SK-N-MC (cell line): ENCODE results near the gene IP6K1.

Experiments
- DNase-seq: peaks from one replicate; pipeline ENCODE4 v3.0.0-alpha.2; 2011; ENCODE audit warnings: low read depth, low spot score
- H3K27ac ChIP-seq: fragments of 200-600 bp; sonication (generic); 2 replicates; pipeline ENCODE4 v1.5.1; 2016; ENCODE audit warnings: mixed run types
- H3K36me3 ChIP-seq: fragments of 200-600 bp; sonication (generic); 2 replicates; pipeline ENCODE4 v1.6.1; 2017; ENCODE audit warnings: antibody characterized with exemption, low read length, mixed read lengths; ENCODE audit not compliant: insufficient read depth
- H3K4me3 ChIP-seq: fragments of 200-600 bp; sonication (generic); 2 replicates; pipeline ENCODE4 v1.5.1; 2016
- H3K9ac ChIP-seq: fragments of 200-600 bp; sonication (generic); 2 replicates; pipeline ENCODE4 v1.8.0; 2017; ENCODE audit warnings: mixed run types, mixed read lengths; ENCODE audit not compliant: insufficient read length
- H3K9me3 ChIP-seq: fragments of 200-600 bp; sonication (generic); 2 replicates; pipeline ENCODE4 v1.6.1; 2017; ENCODE audit warnings: low read depth, mild to moderate bottlenecking, antibody characterized with exemption, low read length, moderate library complexity, mixed read lengths
- EZH2 ChIP-seq: fragments of 200-600 bp; sonication (generic); IDR thresholded peaks from one replicate; pipeline ENCODE4 v1.6.1; 2017; ENCODE audit warnings: antibody characterized with exemption
- FOXP2 ChIP-seq: optimal IDR thresholded peaks from 2 replicates; pipeline ENCODE3; 2011; ENCODE audit warnings: mild to moderate bottlenecking, moderate library complexity; ENCODE audit not compliant: insufficient read depth; ENCODE audit errors: extremely low read length, control extremely low read depth
- POLR2AphosphoS5 ChIP-seq: IDR thresholded peaks from 2 replicates; pipeline ENCODE4 v1.6.1; 2012; ENCODE audit warnings: mild to moderate bottlenecking, low read depth, low read length, borderline replicate concordance

The IP6K1 gene

GRCh38 chr3:49805897-49806701, 19.8 kb upstream of the IP6K1 start:
- DNase-seq, result no peak
- Histone ChIP-seq H3K4me3 (peak overlapping the region; percentile 68), H3K36me3 (no peaks in the 10 kb centered on the region), H3K27ac (peak overlapping the region; percentile 97), H3K9ac (peak overlapping the region; percentile 69), H3K9me3 (no peaks in the 10 kb centered on the region)
- TF ChIP-seq FOXP2 (no peak), POLR2AphosphoS5 (peak; percentile 79)

GRCh38 chr3:49805367-49805782, 19.0 kb upstream of the IP6K1 start:
- DNase-seq, result peak; percentile 86
- peak overlapping the region; percentile 97 for H3K27ac ChIP-seq

DNA sequence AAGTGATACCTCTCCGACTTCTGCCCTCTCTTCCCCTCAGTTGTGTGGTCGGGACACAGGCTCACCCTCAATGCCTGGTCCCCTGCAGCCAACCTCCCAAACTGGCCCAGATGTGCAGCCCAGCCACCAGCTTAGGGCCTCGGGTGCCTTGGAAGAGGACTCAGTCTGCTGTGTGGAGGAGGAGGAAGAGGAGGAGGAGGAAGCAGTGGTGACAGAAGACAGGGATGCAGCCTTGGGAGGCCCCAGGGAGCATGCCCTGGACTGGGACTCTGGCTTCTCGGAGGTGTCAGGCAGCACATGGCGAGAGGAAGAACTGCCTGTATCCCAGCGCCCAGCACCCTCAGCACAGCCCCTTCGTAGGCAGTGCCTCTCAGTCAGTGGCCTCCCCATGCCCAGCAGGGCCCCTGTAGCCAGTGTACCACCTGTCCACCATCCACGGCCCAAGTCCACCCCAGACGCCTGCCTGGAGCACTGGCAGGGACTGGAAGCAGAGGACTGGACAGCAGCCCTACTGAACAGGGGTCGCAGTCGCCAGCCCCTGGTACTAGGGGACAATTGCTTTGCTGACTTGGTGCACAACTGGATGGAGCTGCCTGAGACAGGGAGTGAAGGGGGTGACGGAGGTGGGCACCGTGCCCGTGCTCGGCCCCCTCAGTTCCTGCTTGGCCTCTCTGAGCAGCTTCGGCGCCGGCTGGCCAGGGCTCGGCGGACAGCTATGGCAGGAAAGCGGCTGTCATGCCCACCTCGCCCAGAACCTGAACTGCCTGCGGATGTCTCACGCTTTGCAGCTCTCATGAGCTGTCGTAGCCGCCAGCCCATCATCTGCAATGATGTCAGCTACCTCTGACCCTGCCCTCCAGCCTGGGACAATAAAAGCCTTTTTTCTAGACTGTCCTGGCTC, 18.0 kb upstream of the IP6K1 start:
- no peak overlapping the region for H3K9ac ChIP-seq
- peak overlapping the region; percentile 81 for H3K27ac ChIP-seq
- TF ChIP-seq EZH2 (no peak), FOXP2 (no peak), POLR2AphosphoS5 (no peak)
- DNase-seq, result no peak
- H3K4me3 ChIP-seq, result peak overlapping the region; percentile 85
- H3K36me3 ChIP-seq, result no peaks in the 10 kb centered on the region
- no peaks in the 10 kb centered on the region for H3K9me3 ChIP-seq

More at GRCh38 chr3:49805367-49805782, 19.0 kb upstream of the IP6K1 start:
- TF ChIP-seq EZH2 (no peak), FOXP2 (peak; percentile 39), POLR2AphosphoS5 (peak; percentile 70)
- Histone ChIP-seq H3K36me3 (no peaks in the 10 kb centered on the region), H3K9me3 (no peaks in the 10 kb centered on the region), H3K9ac (peak overlapping the region; percentile 69), H3K4me3 (peak overlapping the region; percentile 68)

DNA sequence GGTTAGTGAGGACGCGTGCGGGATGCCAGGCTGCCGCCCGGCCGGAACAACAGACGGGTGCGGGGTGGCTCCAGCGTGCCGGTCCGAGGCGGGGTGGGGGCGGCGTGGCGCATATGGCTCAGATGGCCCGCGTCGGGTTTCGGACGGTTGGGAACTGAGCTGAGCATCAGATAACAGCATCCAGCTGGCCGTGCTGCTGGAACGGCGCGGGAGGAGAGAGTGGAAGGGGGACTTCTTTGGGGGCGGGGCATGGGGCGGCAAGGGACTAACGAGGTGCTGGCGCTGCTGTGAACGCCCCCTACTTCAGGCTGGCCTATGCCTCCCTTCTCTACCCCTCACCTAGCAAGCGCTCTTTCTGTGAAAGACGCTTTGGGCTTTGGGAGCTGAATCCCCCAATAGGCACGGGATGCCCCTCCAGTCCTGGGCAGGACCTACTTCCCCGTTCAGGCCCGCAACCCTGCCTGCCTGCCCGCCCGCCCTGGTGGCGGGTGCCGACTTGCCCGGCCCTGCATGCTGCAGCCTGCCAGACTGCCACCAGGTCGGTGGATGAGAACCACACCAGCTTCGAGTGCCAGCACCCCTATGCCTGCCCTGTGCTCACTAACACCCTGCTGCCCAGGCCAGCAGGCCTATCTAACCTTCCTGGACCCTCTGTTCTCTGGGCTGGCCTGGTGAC, 17.3 kb upstream of the IP6K1 start:
- TF ChIP-seq EZH2, result no peak
- TF ChIP-seq FOXP2, result no peak
- TF ChIP-seq POLR2AphosphoS5, result no peak
- no peak for DNase-seq
- no peaks in the 10 kb centered on the region for H3K36me3 ChIP-seq
- no peaks in the 10 kb centered on the region for H3K9me3 ChIP-seq
- H3K9ac ChIP-seq, result no peak overlapping the region
- H3K4me3 ChIP-seq, result peak overlapping the region; percentile 85
- no peak overlapping the region for H3K27ac ChIP-seq

DNA sequence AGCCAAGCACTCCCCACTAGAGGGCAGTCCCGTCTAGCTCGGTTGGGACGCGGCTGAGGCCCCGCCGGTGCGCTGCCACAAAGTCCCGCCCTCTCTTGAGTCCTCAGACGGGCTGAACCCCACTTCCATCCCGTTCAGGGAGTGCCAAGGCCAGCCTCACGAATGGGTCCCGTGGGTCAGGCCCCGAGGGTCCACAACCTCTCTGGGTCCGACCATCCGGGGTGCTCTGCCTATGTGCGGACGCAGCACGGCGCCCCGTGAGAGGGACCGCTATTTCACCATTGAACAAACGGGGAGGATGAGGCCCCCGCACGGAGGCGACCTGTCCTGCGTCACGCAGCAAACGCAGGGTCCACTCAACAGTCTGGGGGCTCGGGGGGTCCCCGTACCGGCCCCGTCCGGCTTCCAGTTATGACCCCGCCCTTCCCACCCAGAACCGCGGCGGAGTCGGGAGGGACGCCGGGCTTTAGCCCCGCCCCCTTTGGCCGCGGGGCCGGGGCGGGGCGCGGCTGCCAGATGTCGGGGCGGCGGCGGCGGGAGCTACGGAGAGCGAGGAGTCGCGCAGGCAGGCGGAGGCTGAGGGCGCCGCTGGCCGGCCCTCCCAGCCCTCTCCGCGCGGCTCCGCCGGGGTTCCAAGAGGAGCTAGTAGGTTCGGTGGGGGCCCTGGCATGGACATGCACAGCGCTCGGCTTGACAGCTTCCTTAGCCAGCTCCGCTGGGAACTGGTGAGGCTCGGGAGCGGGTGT, 16.6 kb upstream of the IP6K1 start, which contains the start of gene INKA1:
Gene INKA1, plus strand, starts transcription at position 543 of the 746 bp plus-strand sequence. Its CDS starts 132 bp downstream, at position 675.
- peak within 1 kb of the TSS; percentile 85 for H3K4me3 ChIP-seq
- H3K27ac ChIP-seq, result no peak within 1 kb of the TSS
- no peak within 1 kb of the TSS for H3K9ac ChIP-seq
- H3K36me3 ChIP-seq, result no peaks in the 10 kb centered on the region
- no peaks in the 10 kb centered on the region for H3K9me3 ChIP-seq
- DNase-seq, result no peak
- TF ChIP-seq FOXP2 (no peak), POLR2AphosphoS5 (peak; percentile 49; the same call in 1 of the 2 replicates)

GRCh38 chr3:49801160-49801559, 14.8 kb upstream of the IP6K1 start:
- no peak overlapping the region for H3K27ac ChIP-seq
- H3K9me3 ChIP-seq, result no peaks in the 10 kb centered on the region
- H3K4me3 ChIP-seq, result no peak overlapping the region
- no peaks in the 10 kb centered on the region for H3K36me3 ChIP-seq
- no peak overlapping the region for H3K9ac ChIP-seq
- TF ChIP-seq EZH2 (no peak), FOXP2 (no peak), POLR2AphosphoS5 (no peak)
- DNase-seq, result no peak

GRCh38 chr3:49799761-49800160, 13.4 kb upstream of the IP6K1 start, which contains the start of gene CDHR4:
Gene CDHR4, minus strand, starts transcription at chr3:49799873. Its CDS starts 61 bp downstream, at chr3:49799812.
- DNase-seq, result no peak
- H3K36me3 ChIP-seq, result no peaks in the 10 kb centered on the region
- no peak within 1 kb of the TSS for H3K9ac ChIP-seq
- TF ChIP-seq FOXP2, result no peak
- TF ChIP-seq POLR2AphosphoS5, result no peak
- no peak for TF ChIP-seq EZH2
- H3K4me3 ChIP-seq, result no peak within 1 kb of the TSS
- H3K9me3 ChIP-seq, result no peaks in the 10 kb centered on the region
- no peak within 1 kb of the TSS for H3K27ac ChIP-seq
